BE2C (cell line): ENCODE measurements around the gene EI24.
A peak's percentile ranks its signal among the peaks of the same experiment; 100 is the strongest.

Experiments used
- DNase-seq: peaks from one replicate; pipeline ENCODE4 v3.0.0-alpha.2; 2020
- H3K27me3 ChIP-seq: fragments of 250-450 bp; sonication (Bioruptor Pico); 2 replicates; pipeline ENCODE4 v1.5.1; 2020; ENCODE audit warnings: mild to moderate bottlenecking
- H3K36me3 ChIP-seq: fragments of 250-450 bp; sonication (Bioruptor Pico); 2 replicates; pipeline ENCODE4 v1.5.1; 2020; ENCODE audit warnings: mild to moderate bottlenecking
- H3K4me1 ChIP-seq: fragments of 250-450 bp; sonication (Bioruptor Pico); 2 replicates; pipeline ENCODE4 v1.5.1; 2020
- H3K4me3 ChIP-seq: 2 replicates; pipeline ENCODE4 v1.5.1; 2011; ENCODE audit warnings: low read depth, low read length
- H3K9me3 ChIP-seq: fragments of 250-450 bp; sonication (Bioruptor Pico); 2 replicates; pipeline ENCODE4 v1.5.1; 2020
- TF ChIP-seq, protein P1 (sequence below): IDR thresholded peaks from 2 replicates; pipeline ENCODE4 v1.5.1; 2012; ENCODE audit warnings: mild to moderate bottlenecking, low read depth, low read length

Gene EI24

DNA sequence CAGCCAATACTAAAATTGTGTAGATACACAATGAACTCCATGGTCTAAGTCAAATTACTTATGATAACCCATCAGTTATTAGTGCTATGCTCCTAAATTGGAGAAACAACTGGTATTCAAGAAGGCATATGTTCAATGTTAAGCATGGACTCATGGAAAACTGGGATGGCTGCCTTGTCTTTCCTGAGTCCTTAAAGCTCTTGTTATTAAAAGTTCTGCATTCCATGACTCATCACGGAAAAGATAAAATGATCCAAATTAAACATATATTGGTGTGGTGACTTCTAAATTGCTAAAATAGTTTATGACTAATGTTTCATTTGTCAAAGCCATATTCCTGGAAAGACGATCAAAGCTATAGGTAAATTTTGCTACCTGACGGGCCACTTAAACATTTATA is 9.4 kb upstream of the EI24 start:
- Histone ChIP-seq H3K4me3 (no peak overlapping the region), H3K36me3 (no peaks in the 10 kb centered on the region), H3K9me3 (no peaks in the 10 kb centered on the region), H3K27me3 (peaks cover 17% of the 10 kb centered on the region), H3K4me1 (no peaks in the 10 kb centered on the region)
- no peak for DNase-seq
- TF ChIP-seq, protein P1, sequence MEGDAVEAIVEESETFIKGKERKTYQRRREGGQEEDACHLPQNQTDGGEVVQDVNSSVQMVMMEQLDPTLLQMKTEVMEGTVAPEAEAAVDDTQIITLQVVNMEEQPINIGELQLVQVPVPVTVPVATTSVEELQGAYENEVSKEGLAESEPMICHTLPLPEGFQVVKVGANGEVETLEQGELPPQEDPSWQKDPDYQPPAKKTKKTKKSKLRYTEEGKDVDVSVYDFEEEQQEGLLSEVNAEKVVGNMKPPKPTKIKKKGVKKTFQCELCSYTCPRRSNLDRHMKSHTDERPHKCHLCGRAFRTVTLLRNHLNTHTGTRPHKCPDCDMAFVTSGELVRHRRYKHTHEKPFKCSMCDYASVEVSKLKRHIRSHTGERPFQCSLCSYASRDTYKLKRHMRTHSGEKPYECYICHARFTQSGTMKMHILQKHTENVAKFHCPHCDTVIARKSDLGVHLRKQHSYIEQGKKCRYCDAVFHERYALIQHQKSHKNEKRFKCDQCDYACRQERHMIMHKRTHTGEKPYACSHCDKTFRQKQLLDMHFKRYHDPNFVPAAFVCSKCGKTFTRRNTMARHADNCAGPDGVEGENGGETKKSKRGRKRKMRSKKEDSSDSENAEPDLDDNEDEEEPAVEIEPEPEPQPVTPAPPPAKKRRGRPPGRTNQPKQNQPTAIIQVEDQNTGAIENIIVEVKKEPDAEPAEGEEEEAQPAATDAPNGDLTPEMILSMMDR = no peak

- Histone ChIP-seq H3K27me3 (peaks cover 17% of the 10 kb centered on the region), H3K4me3 (no peak overlapping the region), H3K36me3 (no peaks in the 10 kb centered on the region), H3K9me3 (no peaks in the 10 kb centered on the region), H3K4me1 (no peaks in the 10 kb centered on the region)
- TF ChIP-seq, protein P1 = no peak
- no peak for DNase-seq
Observed at GRCh38 chr11:125561924-125562323, 7.4 kb upstream of the EI24 start.

DNA sequence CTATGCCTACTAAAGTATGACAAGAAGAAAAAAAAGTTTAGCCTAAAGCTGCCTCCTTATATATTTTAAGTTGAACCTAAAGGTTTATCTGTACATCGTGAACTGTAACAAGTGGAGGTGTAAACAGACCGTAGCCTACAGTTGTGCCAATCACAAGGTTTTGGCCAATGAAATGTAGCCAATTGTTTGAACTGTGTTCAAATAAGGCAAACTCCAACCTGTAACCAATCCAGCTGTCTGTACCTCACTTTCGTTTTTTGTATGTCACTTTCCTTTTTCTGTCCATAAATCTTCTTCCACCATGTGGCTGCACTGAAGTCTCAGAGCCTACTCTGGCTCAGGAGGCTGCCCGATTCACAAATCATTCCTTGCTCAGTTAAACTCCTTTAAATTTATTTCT is 6.8 kb upstream of the EI24 start:
- TF ChIP-seq, protein P1 = no peak
- Histone ChIP-seq H3K27me3 (peaks cover 17% of the 10 kb centered on the region), H3K4me3 (no peak overlapping the region), H3K9me3 (no peaks in the 10 kb centered on the region), H3K36me3 (no peaks in the 10 kb centered on the region), H3K4me1 (no peaks in the 10 kb centered on the region)
- DNase-seq = no peak

DNA sequence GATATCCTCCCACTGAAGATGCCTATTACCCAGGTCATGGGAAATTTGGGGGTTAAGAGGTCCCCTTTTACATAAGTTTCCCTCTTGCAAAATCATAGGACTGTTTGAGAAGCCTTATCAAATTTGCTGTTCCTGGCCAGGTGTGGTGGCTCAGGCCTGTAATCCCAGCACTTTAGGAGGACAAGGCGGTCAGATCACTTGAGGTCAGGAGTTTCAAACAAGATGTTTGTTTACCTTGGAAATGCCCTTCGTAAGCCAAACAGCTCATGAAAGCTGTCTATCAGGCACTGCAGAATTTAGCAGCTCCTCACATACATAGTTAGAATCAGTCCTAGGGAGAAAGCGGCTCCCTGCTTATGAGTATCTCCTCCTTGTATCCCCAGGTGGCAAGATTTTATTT is 4.9 kb upstream of the EI24 start:
- Histone ChIP-seq H3K36me3 (no peaks in the 10 kb centered on the region), H3K4me1 (no peaks in the 10 kb centered on the region), H3K4me3 (no peak overlapping the region), H3K9me3 (no peaks in the 10 kb centered on the region), H3K27me3 (peaks cover 17% of the 10 kb centered on the region)
- DNase-seq = no peak
- TF ChIP-seq, protein P1 = no peak

- H3K4me1 ChIP-seq = no peaks in the 10 kb centered on the region
- DNase-seq = no peak
- no peaks in the 10 kb centered on the region for H3K36me3 ChIP-seq
- peaks cover 9% of the 10 kb centered on the region for H3K27me3 ChIP-seq
- no peaks in the 10 kb centered on the region for H3K9me3 ChIP-seq
- no peak overlapping the region for H3K4me3 ChIP-seq
- TF ChIP-seq, protein P1 = no peak
Observed at GRCh38 chr11:125566235-125566634, 3.0 kb upstream of the EI24 start.

DNA sequence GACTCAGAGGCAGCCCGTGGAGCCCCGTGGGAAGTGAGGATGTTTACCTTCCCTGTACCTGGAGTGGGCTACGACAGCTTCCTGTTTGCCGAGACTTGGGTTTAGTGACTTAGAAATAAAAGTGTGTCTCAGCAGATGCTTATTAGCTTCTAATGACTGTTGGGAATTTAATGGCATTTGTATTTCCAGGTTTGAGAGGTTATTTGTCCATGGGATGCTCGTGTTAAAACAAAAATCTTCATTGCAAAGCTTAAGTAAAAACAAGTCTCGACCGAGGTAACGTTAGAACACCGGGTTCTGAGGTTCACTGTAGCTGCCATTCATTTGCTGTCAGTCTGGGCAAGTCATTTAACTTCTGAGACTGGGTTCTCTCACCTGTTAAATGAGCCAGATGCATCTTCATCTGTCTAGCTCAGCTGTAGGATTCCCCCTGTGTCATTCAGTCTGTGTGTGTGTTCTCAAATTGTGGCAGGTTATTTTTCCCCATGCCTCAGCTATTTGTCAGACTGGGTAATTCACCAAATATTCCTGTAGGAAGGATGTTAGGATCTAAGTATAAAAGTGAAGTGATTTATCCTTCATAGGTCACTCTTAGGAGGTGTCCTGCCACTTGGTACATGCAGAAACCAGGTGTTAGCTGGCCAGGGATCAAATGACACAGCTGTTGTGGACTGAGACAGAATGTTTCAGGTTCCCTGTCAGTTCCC is 791 bp downstream of the EI24 start:
- Histone ChIP-seq H3K36me3 (peaks cover 14% of the 10 kb centered on the region), H3K4me3 (peak overlapping the region; percentile 97), H3K27me3 (no peaks in the 10 kb centered on the region), H3K4me1 (no peaks in the 10 kb centered on the region), H3K9me3 (no peaks in the 10 kb centered on the region)
- TF ChIP-seq, protein P1 = no peak
- DNase-seq = no peak
